ENCODE measurements around the gene TRMT44.

DNA sequence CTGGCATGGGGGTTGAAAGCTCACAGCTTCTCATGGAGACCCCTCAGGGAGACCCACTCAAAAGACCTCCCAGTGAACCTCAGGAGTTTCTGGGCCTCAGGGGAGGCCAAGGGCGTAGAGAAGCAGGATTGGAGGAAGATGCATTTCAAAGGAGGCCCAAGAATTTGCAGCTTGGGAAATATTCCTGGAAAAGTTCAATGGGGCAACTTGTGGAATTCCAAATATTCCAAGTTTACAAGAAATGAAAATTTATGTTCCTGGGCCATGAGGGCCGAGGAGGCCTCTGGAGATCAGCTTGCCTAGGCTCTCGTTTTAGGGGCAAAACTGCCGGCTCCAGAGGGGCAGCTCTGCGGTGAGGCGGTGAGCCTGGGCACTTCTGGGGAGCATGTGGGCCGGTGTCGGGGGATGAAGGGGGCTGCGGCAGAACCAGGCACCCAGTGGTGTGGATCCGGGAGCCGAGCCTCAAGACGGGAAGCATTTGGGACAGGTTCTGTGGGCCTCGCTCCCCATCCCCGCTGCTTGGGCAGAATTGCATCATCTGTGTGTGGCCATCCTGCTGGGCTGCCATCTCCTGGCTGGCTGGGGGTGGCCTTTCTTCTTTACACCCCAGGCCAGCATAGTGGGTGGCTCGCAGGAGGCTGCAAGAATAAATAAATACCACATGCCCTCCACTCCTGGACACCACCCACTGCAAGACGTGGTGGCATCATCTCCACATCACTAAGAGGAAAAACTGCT lies 85.0 kb downstream of the TRMT44 start:
- TF ChIP-seq POLR2AphosphoS5 (IDR thresholded peaks at IDR 0.05; ENCODE audit: borderline replicate concordance, low read depth, low read length) (no peak), EZH2 (IDR thresholded peaks at IDR 0.05) (no peak)
